Measurements from ENCODE around the gene CDRT4. TPM values are rescaled to one million over a fixed set of nuclear protein-coding genes. Genes with fewer than 3 reads are reported as not detected.

CDRT4 gene
- total RNA-seq, 3 donors from 2014 or later, result 3.8 to 17.4 (median 7.0) TPM

DNA sequence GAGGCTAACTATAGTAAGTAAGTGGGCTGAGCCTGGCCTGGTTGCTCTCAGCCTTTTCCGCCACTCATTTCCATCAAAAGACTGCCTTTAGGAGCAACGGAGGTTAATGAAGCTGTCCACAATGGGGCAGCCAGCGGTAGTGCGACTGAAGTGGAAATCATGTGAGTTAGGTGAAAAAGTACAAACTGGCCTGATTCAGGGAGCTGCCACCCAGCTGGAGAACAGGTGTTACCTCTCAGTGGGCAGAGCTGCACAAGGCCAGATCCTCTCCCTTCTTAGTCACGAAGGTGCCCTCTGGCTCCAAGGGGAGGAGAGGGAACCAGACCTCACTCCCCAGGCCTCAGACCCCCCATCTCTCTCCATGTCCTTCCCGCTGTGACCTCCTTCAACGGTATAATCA is 34.4 kb upstream of the CDRT4 start:
- DNase-seq (ENCODE audit: low spot score in 2 of 2), result no peak
- H3K36me3 ChIP-seq, result no peaks in the 10 kb centered on the region
- no peaks in the 10 kb centered on the region for H3K4me1 ChIP-seq
- TF ChIP-seq, protein P1, sequence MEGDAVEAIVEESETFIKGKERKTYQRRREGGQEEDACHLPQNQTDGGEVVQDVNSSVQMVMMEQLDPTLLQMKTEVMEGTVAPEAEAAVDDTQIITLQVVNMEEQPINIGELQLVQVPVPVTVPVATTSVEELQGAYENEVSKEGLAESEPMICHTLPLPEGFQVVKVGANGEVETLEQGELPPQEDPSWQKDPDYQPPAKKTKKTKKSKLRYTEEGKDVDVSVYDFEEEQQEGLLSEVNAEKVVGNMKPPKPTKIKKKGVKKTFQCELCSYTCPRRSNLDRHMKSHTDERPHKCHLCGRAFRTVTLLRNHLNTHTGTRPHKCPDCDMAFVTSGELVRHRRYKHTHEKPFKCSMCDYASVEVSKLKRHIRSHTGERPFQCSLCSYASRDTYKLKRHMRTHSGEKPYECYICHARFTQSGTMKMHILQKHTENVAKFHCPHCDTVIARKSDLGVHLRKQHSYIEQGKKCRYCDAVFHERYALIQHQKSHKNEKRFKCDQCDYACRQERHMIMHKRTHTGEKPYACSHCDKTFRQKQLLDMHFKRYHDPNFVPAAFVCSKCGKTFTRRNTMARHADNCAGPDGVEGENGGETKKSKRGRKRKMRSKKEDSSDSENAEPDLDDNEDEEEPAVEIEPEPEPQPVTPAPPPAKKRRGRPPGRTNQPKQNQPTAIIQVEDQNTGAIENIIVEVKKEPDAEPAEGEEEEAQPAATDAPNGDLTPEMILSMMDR (IDR thresholded peaks at IDR 0.05), result no peak
- TF ChIP-seq POLR2A (IDR thresholded peaks at IDR 0.05), result no peak
- no peak for TF ChIP-seq POLR2AphosphoS5 (IDR thresholded peaks at IDR 0.05)
- no peak overlapping the region for H3K4me3 ChIP-seq
- peak overlapping the region; percentile 72 to 83 for H3K27ac ChIP-seq
- no peaks in the 10 kb centered on the region for H3K27me3 ChIP-seq
- no peaks in the 10 kb centered on the region for H3K9me3 ChIP-seq
- intact Hi-C loops (cut with DNase I; ENCODE audit: low total_unique reads), result loop anchor here (5.0 to 10.0 kb wide), 2 partner anchors 239 to 653 kb away; no protein-coding TSS in a partner anchor

DNA sequence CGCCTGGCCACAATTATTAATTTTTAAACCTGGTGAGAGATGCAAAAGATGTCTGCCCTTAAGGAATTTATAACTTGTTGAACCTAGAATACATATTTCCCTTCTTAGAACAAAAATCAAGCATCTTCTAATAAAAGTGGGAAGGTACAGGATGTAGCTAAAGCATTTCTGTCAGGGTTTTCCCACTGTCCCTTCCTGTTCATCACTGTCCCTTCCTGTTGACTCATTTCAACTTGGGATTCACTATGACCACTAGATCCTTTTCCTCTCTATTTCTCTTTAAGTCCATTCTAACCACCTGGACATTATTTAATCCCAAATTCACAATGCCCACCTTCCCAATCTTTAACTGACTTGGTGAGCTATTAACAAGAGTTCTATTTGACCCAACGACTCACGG is 33.9 kb upstream of the CDRT4 start:
- H3K36me3 ChIP-seq, result no peaks in the 10 kb centered on the region
- TF ChIP-seq POLR2A (IDR thresholded peaks at IDR 0.05) (no peak), POLR2AphosphoS5 (IDR thresholded peaks at IDR 0.05) (no peak)
- TF ChIP-seq, protein P1 (IDR thresholded peaks at IDR 0.05), result no peak
- no peak for DNase-seq (ENCODE audit: low spot score in 2 of 2)
- intact Hi-C loops (cut with DNase I; ENCODE audit: low total_unique reads), result loop anchor here (5.0 to 10.0 kb wide), 2 partner anchors 239 to 654 kb away; no protein-coding TSS in a partner anchor
- no peaks in the 10 kb centered on the region for H3K4me1 ChIP-seq
- H3K4me3 ChIP-seq, result no peak overlapping the region
- no peaks in the 10 kb centered on the region for H3K9me3 ChIP-seq
- H3K27me3 ChIP-seq, result no peaks in the 10 kb centered on the region
- peak overlapping the region in 1 of 2 donors; percentile 83 for H3K27ac ChIP-seq

DNA sequence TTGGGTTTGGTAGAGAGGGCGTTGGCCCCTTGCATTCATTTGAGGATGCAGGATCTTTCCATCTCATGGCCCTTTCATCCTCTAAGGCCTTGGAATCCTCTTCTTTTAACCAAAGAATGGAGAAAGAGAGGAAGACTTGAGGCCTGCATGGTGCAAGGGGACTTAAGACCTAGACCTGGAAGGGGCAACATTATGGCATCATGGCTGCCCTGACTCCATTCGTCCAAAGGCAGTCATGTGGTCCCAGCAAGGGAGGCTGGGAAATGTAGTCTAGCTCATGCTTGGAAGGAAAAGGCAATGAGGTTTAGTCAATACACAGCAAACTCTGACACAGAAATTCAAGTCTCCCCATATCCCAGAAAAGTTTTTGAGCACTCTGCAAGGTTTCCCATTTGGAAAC is 30.7 kb upstream of the CDRT4 start:
- TF ChIP-seq POLR2A (IDR thresholded peaks at IDR 0.05) (no peak), POLR2AphosphoS5 (IDR thresholded peaks at IDR 0.05) (no peak)
- TF ChIP-seq, protein P1 (IDR thresholded peaks at IDR 0.05), result no peak
- Histone ChIP-seq H3K9me3 (no peaks in the 10 kb centered on the region), H3K4me3 (no peak overlapping the region), H3K27ac (no peak overlapping the region), H3K36me3 (no peaks in the 10 kb centered on the region), H3K27me3 (no peaks in the 10 kb centered on the region), H3K4me1 (no peaks in the 10 kb centered on the region)
- intact Hi-C loops (cut with DNase I; ENCODE audit: low total_unique reads), result no loop called here
- no peak for DNase-seq (ENCODE audit: low spot score in 2 of 2)

DNA sequence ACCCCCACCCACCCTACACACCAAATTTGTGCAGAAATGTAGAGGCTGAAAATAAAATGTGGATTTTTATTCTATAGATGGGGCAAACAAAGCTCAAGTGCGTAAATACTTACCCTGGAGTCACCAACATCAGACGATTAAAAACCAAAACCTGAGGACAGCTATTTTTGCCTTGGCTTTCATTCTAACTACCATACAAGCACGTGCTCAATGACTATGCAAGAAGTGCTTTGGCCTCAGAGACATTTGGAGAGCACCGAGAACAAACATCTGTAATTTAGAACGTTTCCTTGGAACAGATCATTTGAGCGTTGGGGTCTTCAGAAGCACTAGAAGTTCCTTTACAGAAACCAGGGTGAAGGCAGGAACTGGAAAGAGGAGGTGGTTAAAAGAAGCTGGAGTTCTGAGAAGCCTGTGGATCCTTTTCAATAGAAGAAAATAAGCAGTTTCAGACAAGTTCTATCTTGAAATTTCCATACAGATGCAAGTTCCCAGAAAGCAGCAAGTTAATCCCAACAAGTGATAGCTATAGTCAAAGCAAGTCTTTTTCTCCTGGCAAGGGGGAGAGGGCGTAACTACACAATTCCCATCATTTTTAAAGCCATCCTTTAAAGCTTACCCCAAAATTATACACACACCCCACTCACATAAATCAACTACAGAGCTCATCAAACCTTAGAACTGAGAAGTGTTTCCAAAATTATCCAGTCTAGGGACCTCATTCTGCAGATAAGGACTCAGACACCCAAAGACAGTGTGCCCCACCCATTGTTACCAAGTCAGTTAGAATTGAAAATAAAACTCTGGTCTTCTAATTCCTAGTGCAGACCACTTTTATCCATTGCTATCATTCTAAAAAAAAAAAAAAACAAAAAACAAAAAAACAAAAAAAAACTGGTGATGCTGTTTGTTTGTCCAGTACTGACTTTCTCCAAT is 29.6 kb upstream of the CDRT4 start:
- intact Hi-C loops (cut with DNase I; ENCODE audit: low total_unique reads), result no loop called here
- H3K27ac ChIP-seq, result no peak overlapping the region

More for the DNA sequence above, 29.6 kb upstream of the CDRT4 start:
- Histone ChIP-seq H3K27me3 (no peaks in the 10 kb centered on the region), H3K4me3 (no peak overlapping the region), H3K36me3 (no peaks in the 10 kb centered on the region), H3K4me1 (no peaks in the 10 kb centered on the region), H3K9me3 (no peaks in the 10 kb centered on the region)
- TF ChIP-seq POLR2A (IDR thresholded peaks at IDR 0.05), result no peak
- TF ChIP-seq POLR2AphosphoS5 (IDR thresholded peaks at IDR 0.05), result no peak
- TF ChIP-seq, protein P1 (IDR thresholded peaks at IDR 0.05), result no peak
- no peak for DNase-seq (ENCODE audit: low spot score in 2 of 2)
